ENCODE results near the gene TLR6.

Gene TLR6

DNA sequence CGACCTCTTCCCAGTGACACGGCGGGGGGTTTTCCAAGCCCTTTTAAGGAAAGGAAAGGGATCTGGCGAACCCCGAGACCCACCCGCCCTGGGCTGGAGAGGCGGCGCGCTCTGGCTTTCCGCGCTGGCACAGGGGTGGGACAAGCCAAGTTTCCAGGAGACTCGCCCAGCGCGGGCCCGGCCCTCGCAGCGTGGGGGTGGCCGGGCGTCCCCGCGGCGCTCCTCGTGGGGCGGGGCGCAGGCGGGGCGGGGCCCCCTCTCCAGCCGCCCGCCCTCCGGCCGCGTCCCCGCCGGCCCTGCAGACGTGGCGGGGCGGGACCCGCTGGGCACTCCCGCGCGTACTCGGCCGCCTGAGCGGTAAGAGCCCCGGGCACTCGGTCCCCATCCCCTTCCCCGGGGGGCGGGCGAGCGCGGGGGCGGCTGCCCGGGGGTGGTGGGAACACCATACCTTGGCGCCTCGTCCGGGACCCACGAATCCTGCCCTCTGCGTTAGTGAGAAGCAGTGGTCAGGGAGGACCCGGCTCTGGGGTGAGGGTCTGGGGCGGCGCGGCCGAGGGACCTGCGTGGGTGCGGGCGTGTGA lies 11.0 kb upstream of the TLR6 start, which contains the start of gene FAM114A1:
Gene FAM114A1, plus strand, starts transcription at position 329 of the 581 bp plus-strand sequence. CDS start 10,273 bp downstream, outside the sequence.
- DNase-seq = peak; percentile 35

DNA sequence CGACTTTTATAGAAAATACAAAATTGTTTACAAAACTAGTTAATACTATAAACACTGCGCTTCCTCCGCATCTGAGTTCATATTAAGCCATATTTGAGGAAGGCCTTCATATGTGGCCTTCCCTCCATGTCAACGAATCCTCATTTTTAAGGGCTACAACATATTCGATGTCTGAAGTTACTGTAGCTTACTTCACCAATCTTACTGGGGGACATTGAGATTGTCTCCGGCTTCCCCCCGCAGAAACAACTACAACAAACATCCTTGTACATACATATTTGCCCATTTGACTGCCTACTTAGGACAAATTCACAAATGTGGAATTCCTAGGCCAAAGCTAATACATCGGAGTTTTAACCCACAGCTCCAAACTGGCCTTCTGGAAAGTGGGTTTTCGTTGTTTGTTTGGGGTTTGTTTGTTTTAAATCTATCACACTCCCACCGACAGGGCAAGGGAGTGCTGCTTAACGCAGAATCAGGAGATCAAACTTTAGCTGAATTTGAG lies 10.4 kb upstream of the TLR6 start:
- DNase-seq = no peak

DNA sequence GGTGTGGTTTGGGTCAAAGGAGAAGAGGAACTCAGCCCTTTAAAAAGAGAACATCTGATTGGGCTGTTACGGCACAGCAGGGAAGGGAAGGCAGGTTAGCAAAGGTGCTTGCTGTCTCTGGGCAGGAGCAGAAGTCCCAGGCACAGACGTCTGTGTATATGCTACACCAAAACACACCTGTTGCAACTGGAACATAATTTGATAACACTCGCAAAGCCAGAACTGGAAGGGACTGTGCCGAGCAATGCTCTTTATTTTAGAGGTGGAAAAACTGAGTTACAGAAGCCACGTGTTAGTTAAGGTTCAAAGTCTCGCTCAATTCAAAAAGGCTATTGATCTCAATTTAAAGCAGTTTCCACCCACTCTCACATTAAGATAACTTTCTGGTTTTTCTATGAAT lies 8.8 kb upstream of the TLR6 start:
- DNase-seq = no peak

DNA sequence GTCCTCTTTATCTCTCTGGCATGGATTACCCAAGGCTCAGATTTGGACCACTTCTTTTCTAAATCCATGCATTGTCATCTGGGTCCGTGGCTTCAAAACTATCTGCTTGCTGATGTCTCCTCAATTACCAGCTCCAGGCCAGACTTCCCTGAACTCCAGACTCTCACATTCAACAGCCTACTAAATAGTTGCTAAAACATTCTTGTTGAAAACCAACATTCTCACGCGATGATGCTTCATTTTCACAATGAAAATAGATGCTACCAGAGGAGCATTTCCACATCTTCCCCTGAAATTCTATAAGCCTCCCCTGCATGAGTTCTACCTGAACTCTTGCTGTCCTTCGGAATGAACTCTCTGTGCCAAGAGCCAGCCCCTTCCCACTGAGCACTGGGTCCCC lies 5.2 kb upstream of the TLR6 start:
- DNase-seq = no peak

DNA sequence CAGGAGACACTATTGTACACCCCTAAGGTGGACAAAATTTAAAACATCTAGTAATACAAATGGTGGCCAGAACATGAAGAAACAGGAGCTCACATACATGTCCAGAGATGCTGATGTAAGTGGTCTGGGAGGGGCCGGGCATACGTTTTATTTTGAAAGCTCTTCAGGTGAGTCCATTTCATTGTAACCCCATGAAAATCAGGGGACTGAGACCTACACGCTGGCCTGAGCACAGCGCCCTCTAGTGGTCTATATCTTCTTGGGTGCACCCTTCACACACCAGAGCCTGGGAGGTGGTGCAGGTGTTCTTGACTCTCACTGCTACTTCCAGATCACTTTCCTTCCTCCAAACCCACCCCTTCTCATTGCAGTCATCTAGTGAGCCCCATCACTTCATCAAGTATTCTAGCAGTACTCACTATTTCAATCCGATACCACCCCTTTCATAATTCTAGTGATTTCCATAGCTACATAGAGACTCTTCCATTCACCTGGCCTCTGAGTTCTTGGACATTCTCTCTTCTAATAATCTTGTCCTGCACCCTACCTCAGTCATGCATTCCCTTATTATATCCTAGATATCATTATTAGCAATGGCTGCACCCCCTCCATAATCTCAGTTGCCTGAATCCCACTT lies 4.3 kb upstream of the TLR6 start:
- DNase-seq = peak; percentile 29

DNA sequence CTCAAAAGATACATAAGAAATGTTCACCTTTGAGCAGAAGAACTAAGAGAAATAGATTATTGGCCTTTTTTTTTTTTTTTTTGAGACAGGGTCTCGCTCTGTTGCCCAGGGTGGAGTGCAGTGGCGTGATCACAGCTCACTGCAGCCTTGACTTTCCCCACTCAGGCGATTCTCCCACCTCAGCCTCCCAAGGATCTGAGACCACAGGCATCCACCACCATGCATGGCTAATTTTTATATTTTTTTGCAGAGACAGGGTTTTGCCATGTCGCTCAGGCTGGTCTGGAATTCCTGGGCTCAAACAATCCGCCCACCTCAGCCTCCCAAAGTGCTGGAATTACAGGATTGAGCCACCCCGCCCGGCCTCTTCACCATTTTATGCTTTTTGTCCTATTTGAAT lies 2.9 kb upstream of the TLR6 start:
- no peak for DNase-seq

DNA sequence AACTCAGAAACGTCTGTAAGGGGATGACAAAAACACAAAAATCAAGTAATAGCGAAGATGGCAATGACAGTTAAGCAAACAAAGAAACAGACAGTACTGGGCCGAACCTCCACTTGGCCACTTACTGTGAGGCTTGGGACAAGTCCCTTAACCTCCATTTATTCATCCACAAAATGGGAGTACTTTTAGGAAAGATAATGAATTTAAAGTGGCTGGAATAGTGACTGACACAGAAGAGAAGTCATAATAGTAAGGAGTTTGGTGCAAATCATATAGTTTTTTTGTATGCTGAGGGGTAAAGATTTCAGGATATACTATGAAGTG lies 1.4 kb upstream of the TLR6 start:
- no peak for DNase-seq

DNA sequence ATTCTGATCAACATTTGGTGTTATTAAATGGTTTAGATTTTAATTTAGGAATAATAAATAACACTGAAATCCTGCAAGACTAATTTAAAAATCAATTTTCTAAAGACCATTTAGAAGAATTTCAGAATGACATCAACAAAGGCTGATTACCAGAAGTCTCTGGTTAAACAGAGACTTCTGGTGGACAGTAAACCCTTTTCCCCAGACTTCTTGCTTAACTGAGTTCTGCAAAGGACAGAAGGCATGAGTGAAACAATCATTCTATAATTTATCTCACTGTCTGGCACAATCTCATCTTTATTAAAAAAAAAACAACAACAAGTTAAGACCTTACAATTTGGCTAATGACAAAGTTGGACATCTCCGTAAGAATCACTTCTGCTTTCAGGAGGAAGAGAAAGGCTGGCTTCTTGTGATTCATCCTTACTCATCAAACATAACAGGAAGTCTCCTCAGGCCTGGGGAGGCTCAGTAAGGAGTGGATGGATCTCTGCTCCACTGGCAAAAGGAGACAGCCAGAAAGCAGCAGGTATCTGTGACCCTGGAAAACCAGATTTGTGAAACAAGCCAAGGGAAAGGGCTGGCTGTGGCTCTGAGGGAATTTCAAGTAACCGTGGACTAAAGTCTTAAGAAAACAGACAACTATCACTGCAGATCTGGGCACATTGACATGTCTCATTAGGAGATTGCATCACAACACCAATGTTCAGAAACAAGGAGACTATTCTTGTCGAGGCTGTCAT lies 908 bp upstream of the TLR6 start:
- DNase-seq = no peak

DNA sequence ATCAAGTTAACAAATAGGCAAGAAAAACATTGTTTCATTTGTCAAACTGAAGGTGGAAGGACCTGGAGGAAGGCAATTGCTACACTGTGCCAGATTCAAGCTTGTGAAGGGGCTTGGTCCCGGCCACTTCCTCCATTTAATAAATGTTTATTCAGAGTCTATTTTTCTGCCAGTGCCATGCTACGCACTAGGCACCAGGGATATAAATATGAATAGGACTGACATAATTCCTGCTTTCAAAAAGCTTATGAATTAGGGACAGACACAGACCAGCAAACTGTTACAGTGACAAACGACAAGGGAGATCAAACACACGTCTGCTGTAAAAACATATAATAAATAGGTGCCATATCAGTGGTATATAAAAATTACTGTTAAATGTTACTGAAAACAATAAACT lies 571 bp downstream of the TLR6 start:
- DNase-seq = no peak

DNA sequence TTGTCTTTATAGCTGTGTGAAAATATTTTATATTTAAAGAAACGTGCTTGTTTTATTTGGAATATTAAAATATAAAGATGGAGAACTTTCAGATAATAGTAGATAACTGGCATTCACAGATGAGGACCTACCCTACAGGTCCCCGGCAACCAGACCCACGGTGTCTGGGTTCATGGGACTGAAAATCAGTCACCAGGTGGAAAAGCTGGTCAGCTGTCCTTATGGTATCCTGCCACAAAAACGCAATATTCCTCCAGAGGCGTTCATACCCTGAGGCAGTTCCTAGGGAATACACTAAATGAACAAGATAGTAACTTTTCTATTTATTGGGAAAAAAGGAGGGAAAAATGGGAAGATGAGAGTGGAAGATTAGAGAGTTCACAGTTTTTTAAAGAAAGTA lies 1.2 kb downstream of the TLR6 start:
- DNase-seq = no peak

DNA sequence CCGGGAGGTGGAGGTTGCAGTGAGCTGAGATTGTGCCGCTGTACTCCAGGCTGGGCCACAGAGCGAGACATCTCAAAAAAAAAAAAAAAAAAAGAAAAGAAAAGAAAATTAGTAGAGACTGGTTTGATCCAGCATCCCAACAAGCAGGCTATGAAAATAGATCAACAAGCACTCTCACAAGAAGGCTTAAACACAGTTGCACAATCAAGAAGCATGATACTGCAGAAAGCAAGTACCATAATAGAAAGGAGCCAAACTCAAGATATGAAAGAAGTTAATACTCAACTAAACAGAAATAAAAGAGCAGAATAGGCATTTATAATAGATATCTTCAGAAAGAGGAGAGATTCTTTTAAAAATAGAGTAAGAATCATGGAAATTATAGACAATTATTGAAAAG lies 10.6 kb downstream of the TLR6 start:
- DNase-seq = no peak

DNA sequence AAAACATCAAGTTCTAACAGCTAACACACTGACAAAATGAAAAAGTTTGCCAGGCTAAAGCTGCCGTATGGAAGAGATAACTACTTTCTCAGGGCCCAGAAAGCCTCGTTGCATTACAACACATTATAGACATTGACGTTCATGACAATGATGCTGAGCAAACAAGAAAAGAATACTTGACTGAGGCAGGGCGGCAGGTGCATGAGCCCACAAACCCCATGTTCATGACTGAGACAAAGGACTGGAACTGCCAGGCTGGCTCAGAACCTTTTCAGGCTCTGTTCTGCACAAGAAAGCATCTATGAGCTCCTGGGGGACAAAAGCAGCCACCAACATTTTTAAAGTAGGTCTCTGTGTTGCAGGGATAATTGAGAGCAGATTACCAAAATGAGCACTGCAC lies 13.6 kb downstream of the TLR6 start:
- peak; percentile 84 for DNase-seq

DNA sequence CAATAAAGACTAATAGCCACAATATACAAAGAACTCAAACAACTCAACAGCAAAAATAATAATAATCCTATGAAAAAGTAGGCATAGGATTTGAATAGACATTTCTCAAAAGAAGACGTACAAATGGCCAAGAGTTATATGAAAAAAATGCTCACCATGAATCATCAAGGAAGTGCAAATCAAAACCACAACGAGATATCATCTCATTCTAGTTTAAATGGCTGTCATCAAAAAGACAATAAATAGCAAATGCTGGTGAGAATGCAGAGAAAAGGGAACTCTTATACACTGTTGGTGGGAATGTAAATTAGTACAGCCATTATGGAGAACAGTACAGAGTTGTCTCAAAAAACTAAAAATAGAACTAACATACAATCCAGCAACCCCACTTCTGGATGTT lies 18.8 kb downstream of the TLR6 start:
- DNase-seq = no peak

DNA sequence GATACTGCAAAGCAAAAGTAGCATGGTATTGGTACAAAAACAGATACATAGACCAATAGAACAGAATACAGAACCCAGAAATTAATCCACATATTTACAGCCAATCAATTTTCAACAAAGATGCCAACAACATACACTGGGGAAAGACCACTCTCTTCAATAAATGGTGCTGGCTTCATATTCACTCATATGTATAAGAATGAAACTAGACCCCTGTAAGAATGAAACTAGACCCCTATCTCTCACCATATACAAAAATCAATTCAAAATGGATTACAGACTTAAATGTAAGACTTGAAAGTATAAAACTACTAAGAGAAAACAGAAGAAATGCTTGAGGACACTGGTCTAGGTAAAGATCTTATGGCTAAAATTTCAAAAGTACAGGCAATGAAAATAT lies 19.3 kb downstream of the TLR6 start:
- no peak for DNase-seq

DNA sequence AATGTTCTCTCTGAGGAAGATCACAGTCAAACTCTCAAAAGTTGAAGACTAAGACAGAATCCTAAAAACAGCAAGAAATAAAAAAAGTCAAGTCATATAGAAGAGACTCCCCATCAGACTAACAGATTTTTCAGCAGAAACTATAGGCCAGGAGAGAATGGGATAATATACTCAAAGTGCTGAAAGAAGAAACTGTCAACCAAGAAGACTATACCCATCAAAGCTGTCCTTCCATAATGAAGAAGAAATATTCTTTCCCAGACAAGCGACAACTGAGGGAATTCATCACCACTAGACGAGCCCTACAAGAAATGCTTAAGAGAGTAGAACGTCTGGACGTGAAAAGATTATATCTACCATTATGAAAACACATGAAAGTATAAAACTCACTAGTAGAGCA lies 22.0 kb downstream of the TLR6 start:
- DNase-seq = no peak

DNA sequence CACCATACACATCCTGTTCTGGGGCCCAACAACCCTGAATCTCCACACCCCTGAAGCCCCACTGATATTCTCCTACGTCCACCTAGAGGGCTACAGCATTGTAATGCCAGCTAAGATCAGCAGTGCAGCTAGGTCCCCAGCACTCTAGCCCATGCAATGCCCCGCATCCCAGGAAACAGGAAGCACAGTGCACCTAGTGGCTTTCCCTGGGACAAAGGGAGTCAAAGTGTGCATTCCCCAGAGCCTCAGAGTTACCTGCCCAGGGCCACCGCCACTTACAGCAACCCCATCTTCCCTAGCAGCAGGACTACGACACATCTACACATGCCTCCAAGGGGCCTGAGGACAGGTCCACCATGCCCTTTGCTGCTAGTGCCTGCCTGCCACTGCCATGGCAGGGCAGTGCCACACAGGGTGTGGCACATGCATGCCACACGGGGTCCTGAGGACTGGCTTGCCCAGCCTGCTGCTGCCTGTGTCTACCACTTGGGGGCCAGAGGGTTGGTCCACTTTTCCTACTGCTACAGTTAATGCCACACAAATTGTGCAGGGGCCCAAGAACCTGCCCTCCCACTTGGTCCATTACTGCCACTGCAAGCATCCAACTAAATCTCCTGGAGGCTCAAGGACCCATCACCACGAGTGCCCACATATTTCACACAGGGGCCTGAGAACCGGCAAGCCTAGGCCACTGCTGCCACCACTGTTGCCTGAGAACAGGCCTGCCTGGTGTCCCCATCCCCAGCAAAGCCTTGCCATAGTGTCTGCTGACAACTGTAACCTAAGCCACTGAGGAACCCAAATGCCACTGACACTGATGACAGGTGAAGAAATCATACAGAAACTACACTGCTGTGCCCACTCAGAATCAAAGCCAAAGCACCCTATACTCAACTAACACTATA lies 23.7 kb downstream of the TLR6 start:
- no peak for DNase-seq

DNA sequence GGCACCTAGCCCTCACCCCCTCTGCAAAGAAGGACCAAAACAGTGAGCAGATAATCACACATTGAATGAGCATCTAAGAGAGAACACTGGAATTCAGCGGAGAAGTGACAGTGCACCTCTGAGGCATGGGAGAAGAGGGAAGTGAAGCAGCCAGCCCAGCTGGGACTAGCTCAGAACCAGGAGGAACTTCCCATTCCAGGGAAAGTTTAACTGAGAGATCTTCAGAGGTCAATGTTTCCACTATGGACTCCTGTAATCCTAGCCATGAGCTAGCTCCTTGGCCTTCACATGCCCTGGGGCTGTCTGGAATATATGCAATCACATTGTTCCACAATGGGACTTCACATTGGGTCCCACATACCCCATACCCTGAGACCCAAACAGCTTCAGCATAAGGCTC lies 24.4 kb downstream of the TLR6 start:
- no peak for DNase-seq

DNA sequence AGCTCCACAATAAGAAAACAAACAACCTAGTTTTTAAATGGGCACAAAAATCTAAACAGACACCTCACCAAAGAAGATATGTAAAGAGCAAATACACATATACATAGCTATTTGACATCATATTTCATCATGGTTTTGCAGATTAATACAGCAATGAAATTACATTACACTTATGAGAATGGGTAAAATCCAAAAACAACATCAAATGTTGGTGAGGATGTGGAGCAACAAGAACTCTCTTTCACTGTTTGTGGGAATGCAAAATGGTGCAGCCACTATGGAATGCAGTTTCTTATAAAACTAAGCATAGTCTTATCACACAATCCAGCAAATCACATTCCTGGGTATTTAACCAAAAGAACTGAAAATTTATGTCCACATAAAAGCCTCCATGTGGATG lies 25.0 kb downstream of the TLR6 start:
- no peak for DNase-seq

DNA sequence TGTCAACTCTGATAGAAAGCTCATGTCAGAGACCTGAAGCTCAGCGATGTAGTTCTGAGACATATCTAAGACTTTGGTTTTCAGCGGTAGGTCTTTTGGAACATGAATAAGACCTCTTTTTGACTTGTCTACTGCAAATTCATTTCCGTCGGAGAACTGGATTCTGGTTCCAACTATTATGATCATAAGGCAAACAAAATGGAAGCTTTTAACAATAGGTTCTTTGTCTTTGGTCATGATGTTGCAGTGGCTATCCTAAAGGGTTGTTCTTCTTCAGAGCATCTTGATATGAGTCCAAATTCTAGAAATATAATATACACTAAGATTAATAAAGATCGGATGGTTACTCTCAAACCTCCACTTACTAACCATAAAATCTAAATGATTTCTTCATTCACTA lies 27.4 kb downstream of the TLR6 start:
- no peak for DNase-seq

DNA sequence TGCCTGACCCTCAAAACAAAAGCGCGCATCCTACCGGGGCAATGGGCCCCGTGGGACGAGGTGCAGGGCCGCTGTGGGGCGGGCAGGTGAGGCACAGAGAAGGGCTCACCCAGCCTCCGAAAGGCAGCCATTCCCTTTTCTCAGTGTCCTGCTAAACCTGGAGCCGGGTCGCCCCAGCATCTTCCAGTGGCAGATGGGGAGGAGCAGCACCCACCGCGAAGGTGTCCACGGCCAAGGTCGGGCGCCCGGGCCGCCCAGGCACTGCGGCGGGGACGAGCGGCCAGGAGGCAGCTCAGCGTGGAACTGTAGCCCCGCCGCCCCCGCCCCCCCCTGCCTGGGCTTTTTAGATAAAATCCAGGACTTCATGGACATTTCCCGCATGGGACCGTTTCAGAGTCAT lies 32.9 kb downstream of the TLR6 start:
- no peak for DNase-seq

DNA sequence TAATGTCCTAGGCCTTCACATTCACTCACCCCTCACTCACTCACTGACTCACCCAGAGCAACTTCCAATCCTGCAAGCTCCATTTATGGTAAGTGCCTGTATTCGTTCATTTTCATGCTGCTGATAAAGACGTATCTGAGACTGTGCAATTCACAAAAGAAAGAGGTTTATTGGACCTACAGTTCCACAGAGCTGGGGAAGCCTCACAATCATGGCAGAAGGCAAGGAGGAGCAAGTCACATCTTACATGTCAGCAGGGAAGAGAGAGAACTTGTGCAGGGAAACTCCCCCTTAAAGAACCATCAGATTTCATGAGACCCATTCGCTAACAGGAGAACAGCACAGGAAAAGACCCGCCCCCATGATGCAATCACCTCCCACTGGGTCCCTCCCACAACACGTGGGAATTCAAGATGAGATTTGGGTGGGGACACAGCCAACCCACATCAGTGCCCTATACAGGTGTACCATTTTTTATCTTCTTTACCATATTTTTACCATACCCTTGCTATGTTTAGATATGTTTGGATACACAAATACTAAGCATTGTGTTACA lies 33.8 kb downstream of the TLR6 start:
- no peak for DNase-seq

DNA sequence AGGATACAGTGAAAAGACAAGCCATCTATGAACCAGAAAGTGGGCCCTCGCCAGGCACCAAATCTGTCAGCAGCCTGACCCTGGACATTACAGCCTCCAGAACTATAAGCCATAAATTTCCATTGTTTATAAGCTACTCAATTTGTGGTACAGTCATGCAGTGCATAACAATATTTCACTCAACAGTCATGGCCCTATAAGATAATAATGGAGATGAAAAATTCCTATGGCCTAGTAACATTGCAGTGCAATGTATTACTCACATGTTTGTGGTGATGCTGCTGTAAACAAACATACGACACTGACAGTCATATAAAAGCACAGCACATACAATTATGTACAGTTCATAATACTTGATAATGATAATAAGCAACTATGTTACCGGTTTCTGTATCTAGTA lies 34.9 kb downstream of the TLR6 start:
- DNase-seq = no peak
